HG02798 (cell line): ENCODE data around the gene CAMTA1.

Experiments used
- ATAC-seq: cut with Tn5 transposase; IDR thresholded peaks from one replicate; pipeline ENCODE4 v1.9.1; 2021; ENCODE audit warnings: mild to moderate bottlenecking; ENCODE audit not compliant: unreplicated experiment, poor library complexity

Gene CAMTA1

DNA sequence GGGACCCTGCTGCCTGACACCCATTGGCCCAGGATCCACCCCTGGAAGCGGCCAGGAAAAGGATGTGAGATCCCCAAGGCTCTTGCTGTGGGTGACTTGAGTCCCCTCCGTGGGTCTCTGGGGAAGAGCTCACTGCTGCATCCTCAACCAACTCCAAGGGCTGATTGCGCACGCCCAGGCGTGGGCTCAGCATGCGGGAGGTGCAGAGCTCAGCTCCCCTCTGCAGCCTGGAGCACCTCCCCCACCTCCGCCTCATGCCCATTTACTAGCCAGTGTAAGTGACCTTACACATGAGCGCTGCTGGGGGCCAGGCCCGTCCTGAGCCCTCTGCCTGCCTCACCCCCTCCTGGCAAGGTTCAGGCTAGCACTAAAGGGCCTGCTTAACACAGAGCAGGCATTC is 847.4 kb downstream of the CAMTA1 start:
- no peak for ATAC-seq

DNA sequence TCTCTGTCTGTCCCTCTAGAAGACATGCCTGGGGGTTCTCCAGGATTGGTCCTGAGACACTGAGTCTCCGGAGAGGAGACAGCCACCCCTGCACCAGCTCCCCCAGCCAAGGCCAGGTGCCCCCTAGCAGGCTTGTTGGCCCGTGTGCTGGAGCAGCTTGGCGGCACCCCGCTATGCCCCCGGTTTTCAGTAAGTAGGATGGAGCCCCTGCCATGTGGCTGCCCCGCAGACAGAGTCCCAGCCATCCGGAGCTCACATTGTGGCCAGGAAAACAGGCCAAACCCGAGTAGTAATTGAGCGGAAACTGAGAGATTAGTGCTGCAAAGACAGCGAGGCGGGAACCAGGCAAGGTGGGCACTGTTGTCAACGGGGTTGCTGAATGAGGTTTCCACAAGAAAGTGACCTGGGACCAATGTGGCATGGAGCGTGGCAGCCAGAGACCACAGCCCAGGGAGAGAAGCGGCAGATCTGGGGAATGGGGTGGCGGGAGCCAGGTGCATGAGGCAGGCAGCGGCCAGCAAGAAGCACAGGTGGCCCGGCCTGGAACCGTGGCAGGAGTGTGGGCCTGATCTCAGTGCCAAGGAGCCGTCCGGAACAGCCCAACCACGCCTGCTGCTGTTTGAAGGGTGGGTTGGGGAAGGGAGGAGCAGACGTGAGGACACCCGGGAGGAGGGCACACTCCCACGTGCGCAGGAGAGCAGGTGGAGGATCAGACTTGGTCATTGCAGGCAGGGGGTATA is 848.4 kb downstream of the CAMTA1 start:
- ATAC-seq = no peak

- ATAC-seq = no peak
Observed at GRCh38 chr1:7634546-7635240, 849.4 kb downstream of the CAMTA1 start.

GRCh38 chr1:7636795-7637526 is 851.7 kb downstream of the CAMTA1 start:
- no peak for ATAC-seq

DNA sequence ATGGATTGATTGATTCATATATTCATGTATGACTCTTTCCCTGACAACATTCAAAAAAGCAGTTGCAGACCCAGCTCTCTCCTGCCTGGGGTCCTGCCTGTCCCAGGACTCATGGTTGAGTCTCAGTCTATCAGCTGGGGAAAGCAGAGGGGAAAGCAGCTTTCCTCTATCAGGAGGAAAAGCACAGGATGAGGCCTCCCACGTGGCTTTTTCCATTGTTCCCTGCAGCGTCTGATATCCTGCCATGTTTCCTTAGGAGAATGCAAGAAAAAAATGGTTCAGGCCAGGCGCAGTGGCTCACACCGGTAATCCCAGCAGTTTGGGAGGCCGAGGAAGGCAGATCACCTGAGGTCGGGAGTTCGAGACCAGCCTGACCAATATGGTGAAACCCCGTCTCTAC is 852.8 kb downstream of the CAMTA1 start:
- ATAC-seq = no peak

GRCh38 chr1:7639435-7640131 is 854.3 kb downstream of the CAMTA1 start:
- ATAC-seq = no peak

GRCh38 chr1:7640350-7640749 is 855.1 kb downstream of the CAMTA1 start:
- ATAC-seq = no peak

DNA sequence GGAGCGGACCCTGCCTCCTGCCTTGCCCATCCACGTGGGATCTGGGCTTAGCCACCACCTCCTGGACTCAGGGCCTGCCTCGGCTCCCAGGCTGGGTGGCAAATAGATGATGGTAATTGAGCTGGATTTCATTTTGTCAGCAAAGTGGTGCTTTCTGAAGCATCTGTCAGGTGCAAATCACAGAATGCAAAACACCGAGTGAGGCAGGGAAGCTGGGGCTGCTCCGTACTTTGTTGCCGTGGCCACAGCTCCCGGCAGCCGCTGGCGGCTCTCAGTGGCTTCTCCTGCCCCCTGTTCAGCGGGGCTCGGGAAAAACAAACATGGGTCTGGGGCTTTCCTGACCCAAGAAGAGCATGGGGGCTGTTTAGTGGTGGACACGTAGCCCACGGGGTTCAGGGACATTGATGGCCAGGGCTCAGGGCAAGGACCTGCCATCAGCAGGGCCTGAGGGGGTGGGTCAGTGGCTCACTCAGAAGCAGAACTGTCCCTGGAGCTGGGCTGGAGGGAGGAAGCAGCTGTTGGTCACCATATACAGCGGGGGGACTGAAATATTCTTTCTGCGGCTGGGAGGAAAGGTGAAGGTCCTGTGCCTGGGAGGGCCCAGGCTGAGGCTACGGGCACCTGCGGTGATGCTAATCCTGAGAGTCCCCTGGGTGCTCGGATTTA is 855.8 kb downstream of the CAMTA1 start:
- ATAC-seq = no peak

- no peak for ATAC-seq
Observed at GRCh38 chr1:7641587-7642417, 856.5 kb downstream of the CAMTA1 start.

DNA sequence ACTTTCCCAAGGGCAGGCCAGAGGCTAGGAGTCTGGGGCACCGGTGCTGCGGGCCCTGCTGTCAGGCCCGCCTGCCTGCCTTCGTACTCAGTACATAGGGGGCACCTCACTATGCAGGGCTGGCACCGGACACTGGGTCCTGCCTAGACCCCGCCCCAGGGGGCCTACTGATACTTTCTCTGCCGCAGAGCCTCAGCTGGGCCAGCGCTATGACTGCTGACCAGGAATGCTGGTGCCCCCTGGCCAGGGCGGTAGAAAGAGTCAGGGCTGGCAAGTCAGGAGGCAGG is 857.1 kb downstream of the CAMTA1 start:
- ATAC-seq = no peak

DNA sequence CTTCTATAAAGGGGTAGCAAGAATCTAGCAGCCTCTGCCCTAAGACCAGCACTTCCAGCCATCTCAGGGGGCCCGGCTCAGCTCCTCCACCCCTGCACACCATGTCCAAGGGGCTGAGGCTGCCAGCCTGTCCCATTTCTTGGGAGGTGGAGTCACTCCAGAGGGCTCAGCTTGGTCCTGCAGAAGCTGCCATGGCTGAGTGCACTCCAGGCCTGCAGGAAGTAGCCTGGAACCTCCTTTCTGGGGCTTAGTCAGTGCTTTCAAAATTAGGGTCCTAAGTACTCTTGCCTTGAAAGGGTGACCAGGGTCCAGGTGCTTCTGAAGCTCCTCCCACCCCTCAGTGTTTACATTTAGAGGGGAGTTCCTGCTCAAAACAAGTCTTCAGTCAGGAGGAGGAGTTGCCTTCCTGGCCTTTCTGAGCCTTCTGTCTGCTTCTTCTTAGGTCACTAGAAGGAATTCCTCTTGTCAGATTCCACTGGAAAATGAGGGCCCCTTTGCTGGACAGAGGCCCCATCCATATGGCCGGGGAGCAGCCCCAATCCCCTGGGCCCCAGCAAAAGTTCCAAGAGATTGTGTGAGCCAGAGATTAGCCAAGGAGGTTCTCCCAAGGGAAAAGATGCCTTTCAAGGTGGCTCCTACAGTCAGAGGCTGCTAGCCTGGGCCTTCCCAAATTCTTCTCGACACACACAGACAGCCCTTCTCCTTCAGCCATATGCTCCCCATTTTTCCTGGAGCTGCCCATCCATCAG is 857.7 kb downstream of the CAMTA1 start:
- no peak for ATAC-seq

DNA sequence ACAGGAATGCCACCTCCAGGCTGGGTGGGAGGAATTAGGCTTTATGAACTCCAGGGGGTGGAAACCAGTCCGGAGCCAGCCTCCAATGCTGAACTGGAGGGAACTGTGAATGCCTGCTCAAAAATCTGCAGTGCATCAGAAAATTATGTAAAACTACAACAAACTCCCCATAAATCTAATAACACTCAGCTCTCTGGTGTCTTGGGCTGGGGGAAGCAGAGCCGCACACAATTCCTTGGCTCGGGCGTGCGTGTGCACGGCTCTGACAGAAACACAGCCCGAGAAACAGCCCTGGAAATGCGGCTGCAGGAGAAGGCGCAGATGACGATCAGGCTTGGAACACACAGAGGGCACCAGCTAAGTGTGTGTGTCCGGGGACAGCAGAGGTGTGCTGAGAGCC is 858.3 kb downstream of the CAMTA1 start:
- no peak for ATAC-seq

GRCh38 chr1:7644086-7644485 is 858.8 kb downstream of the CAMTA1 start:
- ATAC-seq = no peak

GRCh38 chr1:7644961-7645750 is 859.9 kb downstream of the CAMTA1 start:
- no peak for ATAC-seq

GRCh38 chr1:7645751-7646048 is 860.4 kb downstream of the CAMTA1 start:
- ATAC-seq = no peak

- no peak for ATAC-seq
Observed at GRCh38 chr1:7646164-7646563, 860.9 kb downstream of the CAMTA1 start.

- ATAC-seq = no peak
Observed at GRCh38 chr1:7646981-7647901, 862.0 kb downstream of the CAMTA1 start.
